NCI-H1092 (cell line): ENCODE measurements around the gene DBNL.
"Not testable (repeated sequence)": the region's sequence is repeated elsewhere in the genome, so short reads cannot be mapped to it uniquely, and the experiment has no call there.

Experiments used
- DNase-seq: peaks from one replicate; lab custom pipeline; 2025; lab: John Stamatoyannopoulos, UW

Gene DBNL

DNA sequence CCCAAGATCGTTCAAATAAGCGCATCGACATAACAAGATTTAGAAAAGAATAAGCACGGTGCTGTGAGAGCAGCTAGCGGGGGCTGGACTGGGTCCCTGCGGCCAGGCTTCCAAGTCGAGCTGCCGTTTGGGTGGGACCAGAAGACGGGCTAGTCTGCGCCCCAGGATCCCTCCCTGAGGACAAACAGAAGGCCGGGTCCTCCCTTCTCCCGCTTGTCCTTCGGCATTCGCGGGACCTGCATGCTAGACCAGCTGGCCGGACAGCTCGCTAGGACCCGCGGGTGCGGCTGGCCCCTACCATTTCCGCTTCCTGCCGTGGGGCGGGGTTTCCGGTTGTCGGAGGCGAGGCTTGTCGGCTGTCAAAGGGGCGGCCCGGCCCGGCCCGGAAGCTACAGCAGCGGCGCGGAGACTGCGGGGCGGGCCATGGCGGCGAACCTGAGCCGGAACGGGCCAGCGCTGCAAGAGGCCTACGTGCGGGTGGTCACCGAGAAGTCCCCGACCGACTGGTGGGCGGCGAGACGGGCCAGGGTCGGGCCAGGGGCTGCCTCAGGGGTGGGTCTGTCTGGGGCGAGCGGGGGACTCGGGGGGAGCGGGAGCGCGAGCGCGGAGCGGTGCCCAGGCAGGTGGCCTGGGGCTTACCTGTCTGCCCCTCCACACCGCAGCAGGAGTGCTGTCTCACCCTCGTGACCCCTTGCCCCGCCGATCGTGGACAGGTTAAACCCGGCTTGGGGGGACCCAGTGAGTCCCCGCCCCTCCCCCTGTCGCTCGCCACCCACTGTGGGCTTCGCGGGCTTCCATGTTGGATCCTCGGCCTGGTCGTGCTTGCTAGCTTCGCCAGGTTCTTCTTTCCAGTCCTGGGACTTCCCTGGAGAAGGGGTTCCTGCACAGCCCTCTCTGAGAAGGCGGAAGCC, at the start of gene DBNL:
DBNL (plus strand) TSS at position 388 of the 911 bp plus-strand sequence; CDS start at position 424, 36 bp downstream.
- peak; percentile 86 for DNase-seq

DNA sequence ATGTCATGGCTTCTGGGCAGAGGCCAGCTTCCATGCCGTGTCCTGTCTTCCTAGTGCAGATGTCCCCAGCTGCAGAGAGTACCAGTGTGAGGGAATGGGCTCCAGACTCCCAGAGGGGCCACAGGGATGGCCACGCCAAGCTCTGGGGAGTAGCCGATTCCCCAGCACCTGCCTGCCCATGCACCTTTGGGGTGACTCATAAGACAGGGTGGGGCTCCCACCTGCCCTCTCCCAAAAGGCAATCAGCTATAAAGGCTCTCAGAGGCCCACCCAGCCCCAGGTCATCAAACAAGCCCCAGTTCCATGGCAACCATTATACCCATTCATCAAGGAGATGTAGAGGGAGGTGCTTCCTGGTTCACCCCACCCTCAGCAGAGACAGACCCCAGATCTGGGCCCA, 47.0 kb upstream of the DBNL start, which contains the start of gene SPDYE1:
SPDYE1 (plus strand) TSS at position 366 of the 400 bp plus-strand sequence. CDS start 2,053 bp downstream, outside the sequence.
- not testable (repeated sequence) for DNase-seq

DNA sequence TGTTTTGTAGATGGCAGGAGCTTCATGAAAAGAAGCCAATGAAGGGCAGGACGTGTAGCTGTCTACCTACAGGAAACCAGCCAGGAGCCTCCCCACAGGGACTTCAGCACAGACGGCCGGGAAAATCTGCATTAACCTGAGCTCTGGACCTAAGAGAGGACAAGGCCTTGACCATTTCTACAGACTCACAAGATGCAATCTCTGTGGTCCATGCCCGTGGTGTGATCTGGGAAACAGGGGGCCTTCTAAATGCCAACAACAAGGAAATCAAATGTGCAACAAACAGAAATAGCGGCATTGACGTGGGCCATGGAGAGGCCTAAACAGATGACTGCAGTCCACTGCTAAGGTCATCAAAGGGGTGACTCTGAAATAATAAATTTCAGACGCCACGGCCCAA, 32.4 kb upstream of the DBNL start:
- DNase-seq: not testable (repeated sequence)

DNA sequence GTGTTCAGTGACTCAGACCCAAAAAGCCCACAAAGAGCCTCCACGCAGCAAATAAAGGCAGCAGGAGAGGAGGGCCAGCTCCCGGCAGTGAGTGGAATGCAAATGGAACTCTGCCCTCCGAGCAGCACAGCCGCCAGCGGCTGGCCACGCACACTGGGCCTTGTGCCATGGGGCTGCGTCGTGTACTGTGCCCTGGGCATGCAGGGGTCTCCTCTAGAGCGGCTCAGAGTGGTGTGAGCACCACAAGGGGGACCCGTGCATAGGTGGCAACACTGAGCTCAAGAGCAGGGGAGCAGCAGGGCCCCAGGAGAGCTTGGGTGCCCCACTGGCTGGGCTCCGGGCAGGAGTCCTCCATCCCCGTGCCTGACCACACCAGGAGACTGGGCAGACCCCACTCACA, 29.4 kb upstream of the DBNL start:
- not testable (repeated sequence) for DNase-seq

DNA sequence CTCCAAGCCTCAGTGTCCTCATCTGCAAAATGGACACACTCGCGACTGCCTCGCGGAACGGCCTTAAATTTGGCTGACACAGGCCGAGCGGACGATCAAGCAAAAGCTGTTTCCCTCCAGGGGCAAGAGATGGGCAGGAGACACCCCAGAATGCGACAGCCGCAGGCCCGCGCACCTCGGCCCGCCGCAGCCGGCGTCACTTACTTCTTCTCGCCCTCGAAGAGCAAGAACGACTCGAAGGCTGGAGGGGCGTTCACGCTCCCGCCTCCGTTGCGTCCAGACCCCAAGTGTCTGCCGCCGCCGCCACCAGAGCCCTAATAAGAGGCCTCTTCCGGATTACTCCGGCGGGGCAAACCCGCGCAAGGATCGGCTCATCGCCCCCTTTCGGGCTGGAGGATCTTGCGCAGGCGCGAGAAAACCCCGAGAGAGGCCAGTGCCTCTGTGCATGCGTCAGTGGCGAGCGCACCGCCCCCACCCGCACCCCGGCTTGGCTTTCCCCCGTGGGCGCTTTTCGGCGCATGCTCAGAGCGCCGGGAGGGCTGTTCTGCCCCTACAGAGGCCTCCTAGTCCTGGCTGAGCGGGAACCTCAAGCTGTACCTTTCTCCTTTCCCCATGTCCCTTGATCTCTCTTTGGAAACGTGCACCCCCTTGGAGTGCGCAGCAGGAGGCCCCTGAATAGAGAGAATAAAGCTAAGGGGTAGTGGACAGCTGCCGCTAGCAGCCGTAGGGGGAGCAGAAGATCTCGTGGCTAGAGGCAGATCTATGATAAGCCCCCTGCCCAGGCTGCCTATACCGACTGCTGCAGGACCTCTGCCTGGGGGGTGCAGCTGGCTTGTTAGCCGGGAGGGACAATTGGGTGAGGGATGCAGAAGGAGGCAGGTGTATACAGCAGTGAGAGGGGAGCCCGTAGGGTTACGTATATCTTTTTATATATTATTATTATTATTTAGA, 25.4 kb upstream of the DBNL start:
- peak; percentile 98 for DNase-seq

DNA sequence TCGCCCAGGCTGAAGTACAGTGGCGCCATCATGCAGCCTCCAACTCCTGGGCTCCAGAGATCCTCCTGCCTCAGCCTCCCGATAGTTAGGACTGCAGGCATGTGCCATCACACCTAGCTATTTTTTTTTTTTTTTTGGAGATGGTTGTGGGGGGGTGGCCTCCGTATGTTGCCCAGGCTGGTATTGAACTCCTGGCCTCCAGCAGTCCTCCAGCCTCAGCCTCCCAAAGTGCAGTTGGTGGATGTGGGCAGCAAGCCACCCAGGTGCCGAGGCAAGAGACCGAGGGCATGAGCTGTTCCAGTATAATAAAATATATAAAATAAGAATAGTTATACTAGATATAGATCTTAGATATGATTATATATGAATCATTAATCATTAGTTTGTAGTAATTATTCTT, 24.7 kb upstream of the DBNL start:
- not testable (repeated sequence) for DNase-seq

DNA sequence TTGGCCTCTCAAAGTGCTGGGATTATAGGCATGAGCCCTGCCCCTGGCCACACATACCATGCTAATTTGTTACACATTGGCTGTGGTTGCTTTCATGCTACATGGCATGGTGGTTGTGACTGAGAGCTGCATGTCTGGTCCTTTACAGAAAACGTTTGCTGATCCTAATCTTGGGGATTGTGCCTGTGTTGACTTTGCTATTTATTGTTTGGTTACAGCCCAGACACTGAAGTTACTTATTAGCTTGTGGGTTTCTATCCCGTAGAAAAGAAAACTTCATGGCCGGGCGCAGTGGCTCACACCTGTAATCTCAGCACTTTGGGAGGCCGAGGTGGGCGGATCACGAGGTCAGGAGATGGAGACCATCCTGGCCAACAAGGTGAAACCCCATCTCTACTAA, 22.4 kb upstream of the DBNL start:
- DNase-seq: not testable (repeated sequence)

DNA sequence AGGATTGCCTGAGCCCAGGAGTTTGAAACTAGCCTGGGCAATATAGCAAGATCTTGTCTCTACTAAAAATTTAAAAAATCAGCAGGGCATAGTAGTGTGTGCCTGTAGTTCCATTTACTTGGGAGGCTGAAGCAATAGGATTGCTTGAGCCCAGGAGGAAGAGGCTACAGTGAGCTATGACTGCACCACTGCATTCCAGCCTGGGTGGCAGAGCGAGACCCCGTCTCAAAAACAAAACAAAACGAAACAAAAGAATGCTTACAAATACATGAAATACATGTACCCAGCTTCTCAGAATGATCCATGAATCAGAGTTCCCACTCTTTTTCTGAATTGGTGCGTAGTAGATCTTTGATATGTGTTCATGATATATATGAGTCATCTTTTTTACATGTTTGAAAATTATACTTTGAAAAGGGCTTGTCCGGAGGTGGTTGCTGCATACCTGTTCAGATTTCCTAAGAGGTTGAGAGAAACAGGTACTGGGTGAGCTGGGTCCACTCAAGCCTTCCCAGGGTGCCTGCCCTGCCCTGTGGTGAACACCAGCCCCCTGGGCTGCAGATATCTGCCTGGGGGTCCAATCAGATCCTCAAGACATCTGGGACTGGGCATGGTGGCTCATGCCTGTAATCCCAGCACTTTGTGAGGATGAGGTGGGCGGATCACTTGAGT, 21.6 kb upstream of the DBNL start:
- DNase-seq: not testable (repeated sequence)

DNA sequence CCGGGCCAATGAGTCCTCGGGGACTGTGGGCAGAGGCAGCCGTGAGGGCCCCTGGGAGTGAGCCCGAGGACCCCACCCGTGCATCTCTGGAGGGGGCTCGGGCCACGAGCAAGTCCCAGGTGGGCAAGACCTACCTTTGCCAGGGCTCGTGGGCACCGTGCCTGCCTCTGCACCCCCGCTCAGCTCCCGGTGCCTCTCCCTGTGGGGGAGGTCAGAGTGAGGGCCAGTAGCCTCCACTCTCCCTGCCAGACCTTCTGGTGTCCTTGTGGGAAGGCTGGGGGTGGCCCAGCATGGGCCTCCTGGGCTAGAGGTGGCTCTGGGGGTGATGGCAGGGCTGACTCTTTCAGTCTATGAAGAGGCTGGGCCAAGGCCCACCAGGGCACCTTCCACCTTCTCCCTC, 15.1 kb upstream of the DBNL start:
- not testable (repeated sequence) for DNase-seq

DNA sequence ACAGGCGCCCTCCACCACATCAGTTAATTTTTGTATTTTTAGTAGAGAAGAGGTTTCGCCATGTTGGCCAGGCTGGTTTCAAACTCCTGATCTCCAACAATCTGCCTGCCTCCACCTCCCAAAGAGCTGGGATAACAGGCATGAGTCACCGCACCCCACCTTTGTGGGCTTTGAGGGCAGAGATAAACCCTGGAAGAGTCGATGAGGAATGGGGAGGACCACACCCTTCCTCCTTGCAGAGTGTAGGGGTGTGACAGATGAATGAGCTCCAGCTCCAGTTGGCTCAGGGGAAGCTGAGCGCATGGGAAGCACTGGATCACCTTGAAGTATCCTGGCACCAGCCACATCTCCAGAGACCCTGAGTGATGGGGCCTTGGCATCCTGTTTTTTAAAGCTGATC, 14.5 kb upstream of the DBNL start:
- not testable (repeated sequence) for DNase-seq

DNA sequence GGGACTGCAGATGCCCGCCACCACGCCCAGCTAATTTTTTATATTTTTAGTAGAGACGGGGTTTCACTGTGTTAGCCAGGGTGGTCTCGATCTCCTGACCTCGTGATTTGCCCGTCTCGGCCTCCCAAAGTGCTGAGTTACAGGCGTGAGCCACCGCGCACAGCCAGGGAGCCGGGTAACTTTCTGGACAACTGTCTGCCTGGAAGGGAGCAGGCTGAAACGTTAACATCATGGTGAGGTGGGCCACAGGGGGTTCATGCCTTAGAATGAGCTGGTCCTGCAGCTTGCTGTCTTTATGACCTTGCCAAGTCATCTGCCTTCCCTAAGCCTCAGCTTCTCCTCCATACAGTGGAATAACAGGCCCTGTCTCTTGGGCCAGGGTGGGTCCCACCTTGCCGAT, 13.2 kb upstream of the DBNL start:
- DNase-seq: not testable (repeated sequence)

DNA sequence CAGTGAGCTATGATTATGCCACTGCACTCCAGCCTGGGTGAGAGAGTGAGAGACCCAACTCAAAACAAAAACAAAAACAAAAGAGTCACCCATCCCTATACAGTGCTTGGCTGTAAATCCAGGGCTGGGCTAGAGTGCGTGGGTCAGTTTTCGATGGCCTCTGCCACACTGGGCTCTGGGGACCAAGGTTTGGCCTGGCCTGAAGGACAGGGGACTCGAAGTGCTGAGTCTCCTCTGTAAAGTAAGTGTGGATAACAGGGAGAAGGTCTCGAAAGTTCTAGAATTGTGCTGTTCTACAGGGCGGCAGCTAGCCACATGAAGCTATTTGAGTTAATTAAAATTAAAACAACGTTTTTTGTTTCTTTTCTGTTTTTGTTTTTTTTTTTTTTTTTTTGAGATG, 12.5 kb upstream of the DBNL start:
- not testable (repeated sequence) for DNase-seq

DNA sequence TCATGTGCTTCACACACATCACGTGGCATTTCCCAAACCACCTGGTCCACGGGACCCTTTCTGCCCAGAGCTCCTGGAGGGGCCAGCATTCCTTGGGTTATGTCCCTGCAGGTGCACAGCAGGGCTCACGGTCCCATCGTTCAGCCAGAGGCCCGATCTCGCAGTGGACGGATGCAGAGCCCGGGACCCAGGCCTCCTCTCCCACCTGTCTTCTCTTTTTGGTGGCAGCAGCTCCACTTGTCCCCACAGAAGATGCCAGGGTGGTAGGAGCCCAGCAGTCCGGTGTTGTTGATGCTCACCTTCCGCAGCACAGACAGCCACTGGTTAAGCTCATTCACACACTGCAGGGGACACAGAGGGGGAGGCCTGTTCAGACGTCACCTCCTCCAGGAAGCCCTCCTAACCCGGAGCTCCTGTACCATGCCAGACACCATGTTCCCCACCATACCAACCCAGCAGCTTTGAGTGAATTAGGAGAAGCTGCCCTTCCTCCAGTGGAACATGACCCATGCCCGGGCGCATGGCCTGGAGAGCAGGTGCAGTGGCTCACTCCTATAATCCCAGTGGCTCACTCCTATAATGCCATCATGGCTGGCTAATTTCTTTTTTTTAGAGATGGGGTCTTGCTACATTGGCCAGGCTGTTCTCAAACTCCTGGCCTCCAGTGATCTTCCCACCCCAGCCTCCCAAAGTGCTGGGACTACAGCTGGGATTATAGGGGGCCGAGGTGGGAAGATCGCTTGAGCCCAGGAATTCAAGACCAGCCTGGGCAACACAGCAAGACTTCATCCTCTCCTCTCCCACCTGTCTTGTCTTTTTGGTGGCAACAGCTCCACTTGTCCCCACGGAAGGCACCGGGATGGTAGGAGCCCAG, 10.3 kb upstream of the DBNL start:
- not testable (repeated sequence) for DNase-seq

DNA sequence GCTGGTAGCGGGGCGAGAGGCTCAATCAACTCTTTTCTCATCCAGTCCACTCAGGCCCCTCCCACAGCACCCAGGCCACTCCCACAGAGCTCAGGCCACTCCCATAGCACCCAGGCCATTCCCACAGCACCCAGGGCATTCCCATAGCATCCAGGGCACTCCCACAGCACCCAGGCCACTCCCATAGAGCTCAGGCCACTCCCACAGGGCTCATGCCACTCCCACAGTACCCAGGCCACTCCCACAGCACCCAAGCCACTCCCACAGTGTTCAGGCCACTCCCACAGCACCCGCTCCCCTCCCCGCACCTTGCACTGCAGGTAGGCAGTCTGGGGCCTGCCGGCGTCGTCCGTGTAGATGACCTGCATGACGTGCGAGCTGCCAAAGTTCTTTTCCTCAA, 8.1 kb upstream of the DBNL start:
- DNase-seq: not testable (repeated sequence)

DNA sequence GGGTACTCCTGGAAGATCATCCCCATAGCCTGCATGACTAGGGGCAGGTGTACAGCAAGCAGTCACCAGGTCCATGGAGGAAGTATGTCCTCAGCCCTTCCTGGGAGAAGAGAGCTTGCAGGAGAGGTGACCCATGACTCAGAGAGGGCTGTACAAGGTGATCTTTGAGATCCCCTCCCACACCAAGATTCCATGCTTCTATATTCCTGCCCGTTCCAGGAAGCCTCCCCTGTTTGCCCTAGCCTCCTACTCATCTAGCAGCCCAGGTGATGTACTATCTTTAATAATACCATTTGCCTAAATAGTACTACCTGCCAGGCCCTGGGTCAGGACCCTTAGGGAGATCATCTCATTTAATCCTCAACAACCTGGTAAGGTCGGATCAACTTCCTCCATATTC, 6.6 kb upstream of the DBNL start:
- DNase-seq: not testable (repeated sequence)

DNA sequence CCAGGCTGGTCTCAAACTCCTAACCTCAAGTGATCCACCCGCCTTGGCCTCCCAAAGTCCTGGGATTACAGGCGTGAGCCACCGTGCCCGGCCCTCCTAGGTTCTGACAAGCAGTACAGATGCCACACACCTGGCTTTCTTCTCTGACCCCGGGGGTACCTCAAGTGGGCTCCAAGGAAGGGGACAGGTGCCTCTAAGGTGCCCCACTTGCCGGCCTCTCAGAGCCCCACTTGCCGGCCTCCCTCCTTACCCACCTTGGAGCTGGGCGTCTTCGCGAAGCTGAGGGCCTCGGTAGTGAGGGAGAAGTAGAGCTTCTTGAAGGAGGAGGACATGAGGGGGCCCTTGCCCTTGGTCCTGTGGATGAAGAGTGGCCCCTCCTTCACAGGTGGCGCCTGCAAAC, 5.9 kb upstream of the DBNL start:
- DNase-seq: not testable (repeated sequence)

DNA sequence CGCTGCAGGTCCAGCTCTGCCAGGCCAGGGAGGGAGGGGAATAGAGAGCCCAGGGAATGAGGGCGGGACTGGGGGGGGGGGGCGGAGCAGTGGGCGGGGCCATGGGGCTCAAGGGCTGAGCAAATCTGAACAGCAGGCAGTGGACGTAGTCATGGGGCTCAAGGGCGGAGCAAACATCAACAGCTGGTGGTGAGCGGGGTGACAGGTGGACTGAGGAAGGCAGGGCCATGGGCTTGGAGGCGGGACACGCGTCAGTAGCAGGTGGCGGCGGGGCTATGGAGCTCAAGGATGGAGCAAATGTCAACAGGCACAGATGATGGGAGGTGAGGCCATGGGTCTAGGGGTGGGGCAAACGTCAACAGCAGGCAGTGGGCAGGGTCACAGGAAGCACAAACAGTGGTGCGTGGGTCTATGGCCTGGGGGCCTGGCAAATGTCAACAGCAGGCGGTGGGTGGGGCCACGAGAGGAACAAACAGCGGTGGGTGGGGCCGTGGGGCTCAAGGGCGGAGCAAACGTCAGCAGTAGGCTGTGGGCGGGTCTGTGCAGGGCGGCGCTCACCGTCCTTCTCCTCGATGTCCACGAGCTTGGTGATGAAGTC, 5.4 kb upstream of the DBNL start:
- DNase-seq: peak; percentile 90

DNA sequence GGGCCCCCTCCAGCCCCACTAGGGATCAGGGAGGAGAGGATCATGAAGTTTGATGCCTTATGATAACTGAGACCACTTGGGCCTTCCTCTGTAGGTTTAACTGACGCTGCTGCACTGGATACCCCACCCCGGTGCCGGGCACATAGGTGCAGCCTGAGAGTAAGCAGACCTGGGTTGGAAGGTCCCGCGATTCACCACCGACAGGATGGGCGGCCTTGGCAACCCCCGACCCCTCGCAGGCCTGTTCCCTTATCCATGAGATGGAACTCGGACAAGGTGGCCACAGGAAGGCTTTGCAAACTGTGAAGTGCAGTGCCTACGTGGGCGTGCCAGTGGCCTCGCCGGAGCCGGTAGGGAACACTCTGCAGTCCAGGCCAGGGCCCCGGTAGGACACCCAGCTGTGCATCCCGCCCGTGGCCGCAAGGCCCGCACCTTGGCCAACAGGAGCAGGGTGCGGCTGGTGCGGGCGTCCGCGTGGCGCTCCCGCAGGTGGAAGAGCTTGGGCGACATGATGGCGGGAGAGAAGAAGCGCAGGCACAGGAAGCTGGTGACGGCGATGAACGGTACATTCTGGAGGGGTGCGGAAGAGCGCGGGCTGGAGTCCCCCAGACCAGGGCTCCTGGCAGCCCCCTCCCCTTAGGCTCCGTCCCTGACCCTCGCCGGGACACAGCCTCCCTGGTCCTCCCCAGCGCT, 4.6 kb upstream of the DBNL start:
- DNase-seq: not testable (repeated sequence)

DNA sequence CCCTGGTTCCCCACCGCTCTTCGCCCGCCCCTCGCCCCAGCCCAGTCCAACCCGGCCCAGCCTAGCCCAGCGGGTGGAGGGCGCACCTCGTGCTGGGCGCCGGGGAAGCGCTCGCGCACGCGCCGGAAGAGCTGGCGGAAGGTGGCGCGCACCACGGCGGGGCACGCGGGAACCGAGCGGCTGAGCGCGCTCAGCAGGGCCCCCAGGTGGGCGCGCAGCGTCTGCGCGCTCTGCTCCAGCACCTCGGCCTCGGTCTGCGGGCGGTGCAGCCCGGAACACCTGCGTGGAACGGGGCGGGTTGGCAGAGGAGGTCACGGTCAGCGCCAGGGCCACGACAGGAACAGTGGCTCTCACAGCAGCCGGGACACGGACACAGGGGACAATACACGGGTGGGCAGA, 4.0 kb upstream of the DBNL start:
- DNase-seq: peak; percentile 47

DNA sequence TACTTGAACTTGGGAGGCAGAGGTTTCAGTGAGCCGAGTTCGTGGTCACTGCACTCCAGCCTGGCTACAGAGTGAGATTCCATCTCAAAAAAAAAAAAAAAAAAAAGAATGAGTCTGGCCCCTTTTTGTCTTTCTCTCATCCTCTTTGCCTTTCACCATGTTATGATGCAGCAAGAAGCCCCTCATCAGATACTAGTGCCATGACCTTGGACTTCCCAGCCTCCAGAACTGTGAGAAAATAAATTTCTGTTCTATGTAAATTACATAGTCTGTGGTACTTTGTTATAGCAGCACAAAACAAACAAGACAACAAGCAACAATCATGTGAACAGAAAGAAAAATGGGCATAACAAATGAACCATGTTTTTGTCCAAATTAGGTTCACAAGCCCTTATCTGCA, 2.3 kb upstream of the DBNL start:
- no peak for DNase-seq
